ENCODE measurements around the gene FLAD1.

Gene FLAD1

GRCh38 chr1:155011437-155012025 lies 28.4 kb downstream of the FLAD1 start:
- peak overlapping the region; percentile 63 for H3K27ac ChIP-seq (ENCODE audit: insufficient read depth, low read depth, low read length, poor library complexity, severe bottlenecking)

GRCh38 chr1:155012026-155012546 lies 28.9 kb downstream of the FLAD1 start:
- Histone ChIP-seq H3K4me3 (ENCODE audit: insufficient read depth, low read depth, low read length) (no peak overlapping the region), H3K4me1 (ENCODE audit: control insufficient read depth, insufficient read depth, low read length) (peaks cover 44% of the 10 kb centered on the region), H3K36me3 (ENCODE audit: control insufficient read depth, insufficient read depth, low read length) (peaks cover 4% of the 10 kb centered on the region), H3K27me3 (ENCODE audit: control insufficient read depth, insufficient read depth, low read length, poor library complexity, severe bottlenecking) (no peaks in the 10 kb centered on the region), H3K9me3 (ENCODE audit: control insufficient read depth, low read length) (no peaks in the 10 kb centered on the region), H3K27ac (ENCODE audit: insufficient read depth, low read depth, low read length, poor library complexity, severe bottlenecking) (peak overlapping the region; percentile 63)
- WGBS, 2 experiments, result 7 to 10% methylated on average over 9 of the region's 9 CpGs

More at GRCh38 chr1:155011437-155012025, 28.4 kb downstream of the FLAD1 start:
- H3K27me3 ChIP-seq (ENCODE audit: control insufficient read depth, insufficient read depth, low read length, poor library complexity, severe bottlenecking), result no peaks in the 10 kb centered on the region
- 95 to 98% methylated on average over 6 of the region's 6 CpGs for WGBS, 2 experiments
- peaks cover 40% of the 10 kb centered on the region for H3K4me1 ChIP-seq (ENCODE audit: control insufficient read depth, insufficient read depth, low read length)
- no peaks in the 10 kb centered on the region for H3K9me3 ChIP-seq (ENCODE audit: control insufficient read depth, low read length)
- peaks cover 4% of the 10 kb centered on the region for H3K36me3 ChIP-seq (ENCODE audit: control insufficient read depth, insufficient read depth, low read length)
- no peak overlapping the region for H3K4me3 ChIP-seq (ENCODE audit: insufficient read depth, low read depth, low read length)

- no peaks in the 10 kb centered on the region for H3K9me3 ChIP-seq (ENCODE audit: control insufficient read depth, low read length)
- no peak overlapping the region for H3K4me3 ChIP-seq (ENCODE audit: insufficient read depth, low read depth, low read length)
- no peaks in the 10 kb centered on the region for H3K27me3 ChIP-seq (ENCODE audit: control insufficient read depth, insufficient read depth, low read length, poor library complexity, severe bottlenecking)
- H3K4me1 ChIP-seq (ENCODE audit: control insufficient read depth, insufficient read depth, low read length), result peaks cover 47% of the 10 kb centered on the region
- no peak overlapping the region for H3K27ac ChIP-seq (ENCODE audit: insufficient read depth, low read depth, low read length, poor library complexity, severe bottlenecking)
- 93 to 95% methylated on average over 3 of the region's 3 CpGs for WGBS, 2 experiments
- peaks cover 4% of the 10 kb centered on the region for H3K36me3 ChIP-seq (ENCODE audit: control insufficient read depth, insufficient read depth, low read length)
Measured at GRCh38 chr1:155012776-155013602, 29.8 kb downstream of the FLAD1 start.

GRCh38 chr1:155013632-155014031 lies 30.5 kb downstream of the FLAD1 start:
- 87 to 89% methylated on average over 8 of the region's 8 CpGs for WGBS, 2 experiments
- Histone ChIP-seq H3K4me1 (ENCODE audit: control insufficient read depth, insufficient read depth, low read length) (peaks cover 46% of the 10 kb centered on the region), H3K9me3 (ENCODE audit: control insufficient read depth, low read length) (no peaks in the 10 kb centered on the region), H3K36me3 (ENCODE audit: control insufficient read depth, insufficient read depth, low read length) (peaks cover 4% of the 10 kb centered on the region), H3K27ac (ENCODE audit: insufficient read depth, low read depth, low read length, poor library complexity, severe bottlenecking) (no peak overlapping the region), H3K27me3 (ENCODE audit: control insufficient read depth, insufficient read depth, low read length, poor library complexity, severe bottlenecking) (no peaks in the 10 kb centered on the region), H3K4me3 (ENCODE audit: insufficient read depth, low read depth, low read length) (no peak overlapping the region)

DNA sequence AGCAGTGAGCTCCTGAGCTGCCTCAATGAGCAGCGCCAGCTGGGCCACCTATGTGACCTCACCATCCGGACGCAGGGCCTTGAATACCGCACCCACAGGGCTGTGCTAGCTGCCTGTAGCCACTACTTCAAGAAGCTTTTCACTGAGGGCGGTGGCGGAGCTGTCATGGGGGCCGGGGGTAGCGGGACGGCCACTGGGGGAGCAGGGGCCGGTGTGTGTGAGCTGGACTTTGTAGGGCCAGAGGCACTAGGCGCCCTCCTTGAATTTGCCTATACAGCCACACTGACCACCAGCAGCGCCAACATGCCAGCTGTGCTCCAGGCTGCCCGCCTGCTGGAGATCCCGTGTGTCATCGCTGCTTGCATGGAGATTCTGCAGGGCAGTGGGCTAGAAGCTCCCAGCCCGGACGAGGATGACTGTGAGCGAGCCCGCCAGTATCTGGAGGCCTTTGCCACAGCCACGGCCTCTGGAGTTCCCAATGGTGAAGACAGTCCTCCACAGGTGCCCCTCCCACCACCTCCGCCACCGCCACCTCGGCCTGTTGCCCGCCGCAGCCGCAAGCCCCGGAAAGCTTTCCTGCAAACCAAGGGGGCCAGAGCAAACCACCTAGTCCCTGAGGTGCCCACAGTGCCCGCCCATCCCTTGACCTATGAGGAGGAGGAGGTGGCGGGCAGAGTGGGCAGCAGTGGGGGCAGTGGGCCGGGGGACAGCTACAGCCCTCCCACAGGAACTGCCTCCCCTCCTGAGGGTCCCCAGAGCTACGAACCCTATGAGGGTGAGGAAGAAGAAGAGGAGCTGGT lies 31.8 kb downstream of the FLAD1 start:
- Histone ChIP-seq H3K36me3 (ENCODE audit: control insufficient read depth, insufficient read depth, low read length) (peaks cover 4% of the 10 kb centered on the region), H3K9me3 (ENCODE audit: control insufficient read depth, low read length) (no peaks in the 10 kb centered on the region), H3K27me3 (ENCODE audit: control insufficient read depth, insufficient read depth, low read length, poor library complexity, severe bottlenecking) (no peaks in the 10 kb centered on the region), H3K27ac (ENCODE audit: insufficient read depth, low read depth, low read length, poor library complexity, severe bottlenecking) (no peak overlapping the region), H3K4me3 (ENCODE audit: insufficient read depth, low read depth, low read length) (no peak overlapping the region), H3K4me1 (ENCODE audit: control insufficient read depth, insufficient read depth, low read length) (peaks cover 46% of the 10 kb centered on the region)
- WGBS, 2 experiments, result 95% methylated on average over 31 of the region's 31 CpGs

DNA sequence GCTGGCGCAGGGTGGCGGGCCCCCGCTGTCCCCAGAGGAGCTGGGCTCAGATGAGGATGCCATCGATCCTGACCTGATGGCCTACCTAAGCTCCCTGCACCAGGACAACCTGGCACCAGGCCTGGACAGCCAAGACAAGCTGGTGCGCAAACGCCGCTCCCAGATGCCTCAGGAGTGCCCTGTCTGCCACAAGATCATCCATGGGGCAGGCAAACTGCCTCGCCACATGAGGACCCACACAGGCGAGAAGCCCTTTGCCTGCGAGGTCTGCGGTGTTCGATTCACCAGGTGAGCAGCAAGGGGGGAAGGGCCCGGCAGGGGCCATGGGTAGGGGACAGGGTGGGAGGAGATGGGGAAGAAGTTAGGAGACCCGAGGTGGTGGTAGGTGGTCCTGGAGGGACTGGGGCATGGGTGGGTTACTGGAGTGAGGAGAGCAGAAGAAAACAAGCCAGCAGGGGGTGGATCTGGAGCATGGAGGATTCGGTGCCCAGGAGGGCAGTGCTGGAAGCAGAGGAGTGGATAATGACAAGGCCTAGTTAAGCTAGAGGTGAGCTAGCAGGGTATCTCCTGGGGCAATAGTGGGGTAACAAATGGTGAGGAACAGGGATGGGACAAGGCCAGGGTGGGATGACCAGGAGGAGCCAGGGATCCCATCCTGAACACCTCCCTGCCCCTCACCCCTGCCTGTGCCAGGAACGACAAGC lies 32.5 kb downstream of the FLAD1 start:
- Histone ChIP-seq H3K4me1 (ENCODE audit: control insufficient read depth, insufficient read depth, low read length) (peaks cover 43% of the 10 kb centered on the region), H3K36me3 (ENCODE audit: control insufficient read depth, insufficient read depth, low read length) (peaks cover 4% of the 10 kb centered on the region), H3K27me3 (ENCODE audit: control insufficient read depth, insufficient read depth, low read length, poor library complexity, severe bottlenecking) (no peaks in the 10 kb centered on the region), H3K9me3 (ENCODE audit: control insufficient read depth, low read length) (no peaks in the 10 kb centered on the region), H3K27ac (ENCODE audit: insufficient read depth, low read depth, low read length, poor library complexity, severe bottlenecking) (no peak overlapping the region), H3K4me3 (ENCODE audit: insufficient read depth, low read depth, low read length) (no peak overlapping the region)
- WGBS, 2 experiments, result 95 to 96% methylated on average over 16 of the region's 16 CpGs

DNA sequence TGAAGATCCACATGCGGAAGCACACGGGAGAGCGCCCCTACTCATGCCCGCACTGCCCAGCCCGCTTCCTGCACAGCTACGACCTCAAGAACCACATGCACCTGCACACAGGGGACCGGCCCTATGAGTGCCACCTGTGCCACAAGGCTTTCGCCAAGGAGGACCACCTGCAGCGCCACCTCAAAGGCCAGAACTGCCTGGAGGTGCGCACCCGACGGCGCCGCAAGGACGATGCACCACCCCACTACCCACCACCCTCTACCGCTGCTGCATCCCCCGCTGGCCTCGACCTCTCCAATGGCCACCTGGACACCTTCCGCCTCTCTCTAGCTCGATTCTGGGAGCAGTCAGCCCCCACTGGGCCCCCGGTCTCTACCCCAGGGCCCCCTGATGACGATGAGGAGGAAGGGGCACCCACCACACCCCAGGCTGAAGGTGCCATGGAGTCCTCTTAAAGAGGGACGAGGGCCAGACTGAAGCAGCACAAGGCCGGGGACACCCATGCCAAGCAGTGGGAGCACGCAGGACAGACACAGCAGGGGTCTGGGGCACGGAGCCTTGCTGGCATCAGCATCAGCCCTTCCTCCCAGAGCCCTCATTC lies 33.2 kb downstream of the FLAD1 start:
- Histone ChIP-seq H3K36me3 (ENCODE audit: control insufficient read depth, insufficient read depth, low read length) (peaks cover 4% of the 10 kb centered on the region), H3K27me3 (ENCODE audit: control insufficient read depth, insufficient read depth, low read length, poor library complexity, severe bottlenecking) (no peaks in the 10 kb centered on the region), H3K27ac (ENCODE audit: insufficient read depth, low read depth, low read length, poor library complexity, severe bottlenecking) (no peak overlapping the region), H3K4me1 (ENCODE audit: control insufficient read depth, insufficient read depth, low read length) (peaks cover 37% of the 10 kb centered on the region), H3K4me3 (ENCODE audit: insufficient read depth, low read depth, low read length) (no peak overlapping the region), H3K9me3 (ENCODE audit: control insufficient read depth, low read length) (no peaks in the 10 kb centered on the region)
- WGBS, 2 experiments, result 96% methylated on average over 26 of the region's 26 CpGs

DNA sequence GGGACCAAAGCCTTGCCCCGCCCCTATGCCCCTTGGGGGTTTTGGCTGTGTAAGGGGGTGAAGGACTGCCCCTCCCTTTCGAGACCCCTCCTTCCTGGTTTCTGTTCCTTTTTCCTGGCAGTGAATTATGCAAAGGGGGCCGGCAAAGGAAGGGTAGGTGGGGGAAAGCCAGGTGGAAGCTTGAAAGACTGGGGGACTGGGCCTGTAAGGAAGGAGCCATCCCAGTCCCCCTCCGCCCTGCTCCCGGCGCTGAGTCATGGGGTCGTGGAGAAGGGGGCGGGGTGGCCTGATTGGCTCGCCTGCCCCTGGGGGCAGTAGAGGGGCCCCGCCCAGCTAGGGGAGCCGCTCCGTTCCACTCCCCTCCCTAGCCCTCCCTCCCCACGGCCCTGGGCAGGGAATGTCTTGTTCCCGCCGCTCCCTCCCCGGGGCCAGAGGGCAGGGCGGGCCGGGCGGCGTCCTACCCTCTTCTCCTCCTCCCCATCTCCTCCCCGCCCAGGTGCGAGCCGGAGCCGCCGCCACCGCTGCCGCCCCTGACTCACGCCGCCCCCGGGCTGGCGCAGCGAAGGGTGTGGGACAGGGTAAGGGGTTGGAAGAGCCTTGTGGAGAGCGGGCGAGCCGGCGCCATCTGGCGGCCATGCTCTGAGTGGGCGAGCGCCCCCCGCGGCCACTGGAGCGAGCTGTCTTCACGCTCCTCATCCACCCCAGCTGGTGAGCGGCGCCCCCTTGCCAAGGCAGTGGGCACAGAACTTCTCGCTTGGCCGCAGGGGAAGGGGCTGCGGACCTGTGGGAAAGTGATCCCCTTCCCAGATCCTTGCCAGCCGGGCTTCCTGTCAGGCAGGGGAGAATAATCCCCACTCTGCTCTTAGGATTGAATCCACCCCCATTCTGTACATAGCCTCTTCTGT lies 34.1 kb downstream of the FLAD1 start:
- H3K36me3 ChIP-seq (ENCODE audit: control insufficient read depth, insufficient read depth, low read length), result peaks cover 4% of the 10 kb centered on the region
- H3K27me3 ChIP-seq (ENCODE audit: control insufficient read depth, insufficient read depth, low read length, poor library complexity, severe bottlenecking), result no peaks in the 10 kb centered on the region
- peak overlapping the region; percentile 75 for H3K27ac ChIP-seq (ENCODE audit: insufficient read depth, low read depth, low read length, poor library complexity, severe bottlenecking)
- peak overlapping the region; percentile 22 for H3K4me3 ChIP-seq (ENCODE audit: insufficient read depth, low read depth, low read length)
- WGBS, 2 experiments, result 4% methylated on average over 49 of the region's 49 CpGs
- peaks cover 30% of the 10 kb centered on the region for H3K4me1 ChIP-seq (ENCODE audit: control insufficient read depth, insufficient read depth, low read length)
- no peaks in the 10 kb centered on the region for H3K9me3 ChIP-seq (ENCODE audit: control insufficient read depth, low read length)

- WGBS, 2 experiments, result 78 to 79% methylated on average over 6 of the region's 6 CpGs
- Histone ChIP-seq H3K4me3 (ENCODE audit: insufficient read depth, low read depth, low read length) (no peak overlapping the region), H3K9me3 (ENCODE audit: control insufficient read depth, low read length) (no peaks in the 10 kb centered on the region), H3K27me3 (ENCODE audit: control insufficient read depth, insufficient read depth, low read length, poor library complexity, severe bottlenecking) (no peaks in the 10 kb centered on the region), H3K36me3 (ENCODE audit: control insufficient read depth, insufficient read depth, low read length) (peaks cover 4% of the 10 kb centered on the region), H3K4me1 (ENCODE audit: control insufficient read depth, insufficient read depth, low read length) (peaks cover 24% of the 10 kb centered on the region), H3K27ac (ENCODE audit: insufficient read depth, low read depth, low read length, poor library complexity, severe bottlenecking) (no peak overlapping the region)
Measured at GRCh38 chr1:155017946-155018316, 34.8 kb downstream of the FLAD1 start.

Data from ectodermal cell (in vitro differentiated cells).